ENCODE data around the gene DCTN4.
"Not testable (repeated sequence)": the region's sequence is repeated elsewhere in the genome, so short reads cannot be mapped to it uniquely, and the experiment has no call there.

The DCTN4 gene

DNA sequence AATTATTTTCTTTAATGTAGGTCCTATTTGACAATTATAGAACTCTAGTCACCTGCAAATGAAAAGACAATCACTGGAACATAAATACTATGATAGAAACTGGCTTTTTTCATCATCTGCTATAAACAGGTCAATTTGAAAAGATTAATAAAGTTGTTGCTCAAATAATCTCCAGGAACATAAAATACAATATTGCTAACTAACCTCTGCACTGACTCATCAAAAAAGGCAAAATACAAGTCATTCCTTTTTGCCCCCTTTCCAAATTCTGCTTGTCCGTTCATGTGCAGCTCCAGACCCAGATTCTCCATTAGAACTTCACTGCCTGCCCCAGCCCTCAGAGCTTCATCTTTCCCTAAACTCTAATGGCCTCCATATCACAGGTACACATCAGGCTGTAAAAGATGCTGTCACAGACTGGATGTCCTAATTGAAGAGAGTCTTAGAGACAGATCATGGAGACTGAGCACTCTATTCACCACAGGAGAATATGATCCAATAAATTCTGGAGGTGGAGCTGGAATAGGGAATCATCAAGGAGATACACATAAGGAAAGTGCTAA, 1.6 kb downstream of the DCTN4 start:
- H3K27me3 ChIP-seq (ENCODE audit: control insufficient read depth, insufficient read depth, low read length), result no peaks in the 10 kb centered on the region
- peaks cover 16% of the 10 kb centered on the region for H3K4me1 ChIP-seq (ENCODE audit: control insufficient read depth, insufficient read depth, low read length)
- H3K9ac ChIP-seq (ENCODE audit: low read depth, low read length), result peak overlapping the region; percentile 93
- H3K9me3 ChIP-seq (replicated peaks; ENCODE audit: low read length), result no peaks in the 10 kb centered on the region
- H3K36me3 ChIP-seq (ENCODE audit: insufficient read depth, low read length), result peaks cover 35% of the 10 kb centered on the region
- peak overlapping the region; percentile 91 for H3K4me2 ChIP-seq (ENCODE audit: low read length)
- peak overlapping the region; percentile 89 for H3K4me3 ChIP-seq (ENCODE audit: low read length)

GRCh38 chr5:150753863-150754262, 5.0 kb downstream of the DCTN4 start:
- H3K4me3 ChIP-seq (ENCODE audit: low read length), result no peak overlapping the region
- no peaks in the 10 kb centered on the region for H3K27me3 ChIP-seq (ENCODE audit: control insufficient read depth, insufficient read depth, low read length)
- no peak overlapping the region for H3K4me2 ChIP-seq (ENCODE audit: low read length)
- H3K4me1 ChIP-seq (ENCODE audit: control insufficient read depth, insufficient read depth, low read length), result peaks cover 23% of the 10 kb centered on the region
- H3K9me3 ChIP-seq (replicated peaks; ENCODE audit: low read length), result no peaks in the 10 kb centered on the region
- no peak overlapping the region for H3K9ac ChIP-seq (ENCODE audit: low read depth, low read length)
- peaks cover 54% of the 10 kb centered on the region for H3K36me3 ChIP-seq (ENCODE audit: insufficient read depth, low read length)

DNA sequence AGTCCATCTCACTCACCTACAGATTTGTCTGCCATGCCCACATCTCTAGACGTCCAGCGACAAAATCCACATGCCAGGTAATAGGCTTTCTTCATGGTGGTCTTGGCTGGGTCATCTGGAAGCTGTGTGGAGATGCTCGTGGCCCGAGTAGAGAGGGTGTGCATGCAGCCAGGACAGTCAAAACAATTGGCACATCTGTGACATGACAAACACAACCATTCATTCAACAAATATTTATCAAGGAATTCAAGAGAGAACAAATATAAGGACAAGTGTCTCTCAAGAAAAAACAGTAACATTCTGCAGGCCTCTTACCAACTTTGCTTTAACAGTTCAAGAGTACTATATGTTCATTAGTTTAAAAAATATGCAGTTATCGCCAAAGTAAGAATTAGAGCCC, 5.4 kb downstream of the DCTN4 start:
- no peaks in the 10 kb centered on the region for H3K27me3 ChIP-seq (ENCODE audit: control insufficient read depth, insufficient read depth, low read length)
- no peak overlapping the region for H3K4me2 ChIP-seq (ENCODE audit: low read length)
- H3K9me3 ChIP-seq (replicated peaks; ENCODE audit: low read length), result no peaks in the 10 kb centered on the region
- peaks cover 23% of the 10 kb centered on the region for H3K4me1 ChIP-seq (ENCODE audit: control insufficient read depth, insufficient read depth, low read length)
- H3K36me3 ChIP-seq (ENCODE audit: insufficient read depth, low read length), result peaks cover 54% of the 10 kb centered on the region
- H3K9ac ChIP-seq (ENCODE audit: low read depth, low read length), result no peak overlapping the region
- H3K4me3 ChIP-seq (ENCODE audit: low read length), result no peak overlapping the region

GRCh38 chr5:150751096-150751891, 7.5 kb downstream of the DCTN4 start:
- H3K4me3 ChIP-seq (ENCODE audit: low read length), result no peak overlapping the region
- no peaks in the 10 kb centered on the region for H3K27me3 ChIP-seq (ENCODE audit: control insufficient read depth, insufficient read depth, low read length)
- H3K4me2 ChIP-seq (ENCODE audit: low read length), result no peak overlapping the region
- H3K9ac ChIP-seq (ENCODE audit: low read depth, low read length), result peak overlapping the region; percentile 27
- H3K9me3 ChIP-seq (replicated peaks; ENCODE audit: low read length), result no peaks in the 10 kb centered on the region
- peaks cover 12% of the 10 kb centered on the region for H3K4me1 ChIP-seq (ENCODE audit: control insufficient read depth, insufficient read depth, low read length)
- peaks cover 54% of the 10 kb centered on the region for H3K36me3 ChIP-seq (ENCODE audit: insufficient read depth, low read length)

GRCh38 chr5:150750469-150750868, 8.3 kb downstream of the DCTN4 start:
- Histone ChIP-seq H3K4me2 (ENCODE audit: low read length) (no peak overlapping the region), H3K36me3 (ENCODE audit: insufficient read depth, low read length) (peaks cover 50% of the 10 kb centered on the region), H3K9ac (ENCODE audit: low read depth, low read length) (no peak overlapping the region), H3K4me1 (ENCODE audit: control insufficient read depth, insufficient read depth, low read length) (peaks cover 12% of the 10 kb centered on the region), H3K9me3 (replicated peaks; ENCODE audit: low read length) (no peaks in the 10 kb centered on the region), H3K27me3 (ENCODE audit: control insufficient read depth, insufficient read depth, low read length) (no peaks in the 10 kb centered on the region), H3K4me3 (ENCODE audit: low read length) (no peak overlapping the region)

GRCh38 chr5:150743142-150743488, 15.7 kb downstream of the DCTN4 start:
- not testable (repeated sequence) for H3K4me2 ChIP-seq (ENCODE audit: low read length); H3K4me1 ChIP-seq (ENCODE audit: control insufficient read depth, insufficient read depth, low read length); H3K4me3 ChIP-seq (ENCODE audit: low read length); H3K9me3 ChIP-seq (replicated peaks; ENCODE audit: low read length); H3K9ac ChIP-seq (ENCODE audit: low read depth, low read length); H3K27me3 ChIP-seq (ENCODE audit: control insufficient read depth, insufficient read depth, low read length)
- peaks cover 11% of the 10 kb centered on the region for H3K36me3 ChIP-seq (ENCODE audit: insufficient read depth, low read length)

DNA sequence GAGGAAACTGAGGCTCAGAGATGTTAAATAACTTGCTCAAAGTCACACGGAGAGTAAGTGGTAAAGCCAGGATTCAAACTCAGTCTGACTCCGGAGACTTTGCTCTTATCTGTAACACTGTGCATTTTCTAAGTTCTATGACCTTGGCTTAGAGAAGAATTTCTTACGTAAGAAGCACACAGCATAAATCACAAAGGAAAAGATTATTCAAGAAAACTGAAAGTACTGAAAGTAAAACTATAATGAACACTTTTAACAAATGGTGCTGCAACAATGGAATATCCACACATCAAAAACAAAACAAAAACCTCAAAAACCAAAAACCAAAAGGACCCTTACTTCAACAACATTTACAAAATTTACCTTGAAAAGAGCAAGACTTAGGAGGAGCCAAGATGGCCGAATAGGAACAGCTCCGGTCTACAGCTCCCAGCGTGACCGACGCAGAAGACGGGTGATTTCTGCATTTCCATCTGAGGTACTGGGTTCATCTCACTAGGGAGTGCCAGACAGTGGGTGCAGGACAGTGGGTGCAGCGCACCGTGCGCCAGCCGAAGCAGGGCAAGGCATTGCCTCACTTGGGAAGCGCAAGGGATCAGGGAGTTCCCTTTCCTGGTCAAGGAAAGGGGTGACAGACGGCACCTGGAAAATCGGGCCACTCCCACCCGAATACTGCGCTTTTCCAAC, 16.2 kb downstream of the DCTN4 start:
- H3K9ac ChIP-seq (ENCODE audit: low read depth, low read length); H3K4me3 ChIP-seq (ENCODE audit: low read length); H3K9me3 ChIP-seq (replicated peaks; ENCODE audit: low read length); H3K4me2 ChIP-seq (ENCODE audit: low read length); H3K4me1 ChIP-seq (ENCODE audit: control insufficient read depth, insufficient read depth, low read length); H3K27me3 ChIP-seq (ENCODE audit: control insufficient read depth, insufficient read depth, low read length): not testable (repeated sequence)
- peaks cover 11% of the 10 kb centered on the region for H3K36me3 ChIP-seq (ENCODE audit: insufficient read depth, low read length)

DNA sequence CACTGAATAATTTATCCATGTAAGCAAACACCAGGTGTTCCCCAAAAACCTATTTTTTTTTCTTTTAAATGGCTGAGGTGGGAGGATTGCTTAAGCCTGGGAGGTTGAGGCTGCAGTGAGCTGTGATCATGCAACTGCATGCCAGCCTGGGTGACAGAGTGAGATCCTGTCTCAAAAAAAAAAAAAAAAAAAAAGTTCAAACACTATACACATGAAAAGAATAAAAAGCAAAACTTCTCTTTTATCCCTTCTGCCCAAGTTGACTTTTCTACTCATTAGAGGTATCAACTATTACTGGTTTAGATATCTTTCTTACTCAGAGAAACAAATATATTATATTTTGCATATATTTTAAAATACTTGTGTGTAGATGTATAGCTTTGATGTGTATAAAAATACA, 17.8 kb downstream of the DCTN4 start:
- Histone ChIP-seq H3K9ac (ENCODE audit: low read depth, low read length) (no peak overlapping the region), H3K4me1 (ENCODE audit: control insufficient read depth, insufficient read depth, low read length) (no peaks in the 10 kb centered on the region), H3K4me3 (ENCODE audit: low read length) (no peak overlapping the region), H3K27me3 (ENCODE audit: control insufficient read depth, insufficient read depth, low read length) (no peaks in the 10 kb centered on the region), H3K9me3 (replicated peaks; ENCODE audit: low read length) (no peaks in the 10 kb centered on the region), H3K36me3 (ENCODE audit: insufficient read depth, low read length) (peaks cover 11% of the 10 kb centered on the region), H3K4me2 (ENCODE audit: low read length) (no peak overlapping the region)

GRCh38 chr5:150738862-150739261, 20.0 kb downstream of the DCTN4 start:
- Histone ChIP-seq H3K4me1 (ENCODE audit: control insufficient read depth, insufficient read depth, low read length) (no peaks in the 10 kb centered on the region), H3K27me3 (ENCODE audit: control insufficient read depth, insufficient read depth, low read length) (no peaks in the 10 kb centered on the region)

DNA sequence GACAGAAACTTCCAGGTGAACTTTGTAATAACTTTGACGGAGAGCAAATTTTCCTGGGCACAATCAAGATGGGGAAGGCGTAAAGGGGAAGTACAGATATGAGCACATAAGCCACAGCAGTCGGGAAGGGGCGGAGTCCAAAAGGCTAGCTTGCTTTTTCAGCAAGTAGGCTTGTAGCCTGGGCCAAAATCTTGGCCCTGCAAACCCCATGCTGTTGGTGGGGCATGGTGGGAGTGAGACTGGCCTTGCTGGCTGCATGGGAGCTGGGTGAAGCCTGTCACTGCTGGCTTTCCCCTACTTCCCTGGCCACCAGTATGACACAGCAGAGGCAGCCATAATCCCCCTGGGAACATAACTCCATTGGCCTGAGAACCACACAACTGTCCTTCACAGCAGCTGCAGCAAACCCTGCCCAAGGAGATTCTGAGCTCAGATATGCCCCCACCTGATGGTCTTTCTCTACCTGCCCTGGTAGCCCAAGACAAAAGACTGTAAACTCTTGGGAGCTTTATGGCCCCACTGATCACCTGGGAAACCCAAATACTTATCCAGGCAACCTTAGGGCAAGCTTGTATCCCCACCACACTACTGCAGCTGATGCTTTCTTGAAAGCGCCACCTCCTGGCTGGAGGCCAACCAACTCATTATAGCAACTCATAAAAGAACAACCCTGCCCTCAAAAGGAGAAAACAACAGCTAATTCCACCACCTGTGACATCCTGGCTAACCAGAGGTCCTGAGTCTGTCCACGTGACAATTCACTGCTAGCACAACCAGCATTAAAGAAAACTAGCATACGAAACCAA, 24.0 kb downstream of the DCTN4 start:
- H3K36me3 ChIP-seq (ENCODE audit: insufficient read depth, low read length), result peaks cover 47% of the 10 kb centered on the region
- H3K9ac ChIP-seq (ENCODE audit: low read depth, low read length), result no peak overlapping the region
- no peaks in the 10 kb centered on the region for H3K27me3 ChIP-seq (ENCODE audit: control insufficient read depth, insufficient read depth, low read length)

More at GRCh38 chr5:150738862-150739261, 20.0 kb downstream of the DCTN4 start:
- H3K9me3 ChIP-seq (replicated peaks; ENCODE audit: low read length), result no peaks in the 10 kb centered on the region
- peaks cover 22% of the 10 kb centered on the region for H3K36me3 ChIP-seq (ENCODE audit: insufficient read depth, low read length)
- H3K4me3 ChIP-seq (ENCODE audit: low read length), result no peak overlapping the region
- H3K9ac ChIP-seq (ENCODE audit: low read depth, low read length), result no peak overlapping the region
- H3K4me2 ChIP-seq (ENCODE audit: low read length), result no peak overlapping the region

GRCh38 chr5:150731669-150732242, 27.1 kb downstream of the DCTN4 start:
- Histone ChIP-seq H3K9ac (ENCODE audit: low read depth, low read length) (no peak overlapping the region), H3K36me3 (ENCODE audit: insufficient read depth, low read length) (peaks cover 63% of the 10 kb centered on the region), H3K27me3 (ENCODE audit: control insufficient read depth, insufficient read depth, low read length) (no peaks in the 10 kb centered on the region)

More for the DNA sequence above, 24.0 kb downstream of the DCTN4 start:
- Histone ChIP-seq H3K9me3 (replicated peaks; ENCODE audit: low read length) (no peaks in the 10 kb centered on the region), H3K4me1 (ENCODE audit: control insufficient read depth, insufficient read depth, low read length) (no peaks in the 10 kb centered on the region), H3K4me2 (ENCODE audit: low read length) (no peak overlapping the region), H3K4me3 (ENCODE audit: low read length) (no peak overlapping the region)

More at GRCh38 chr5:150731669-150732242, 27.1 kb downstream of the DCTN4 start:
- no peaks in the 10 kb centered on the region for H3K9me3 ChIP-seq (replicated peaks; ENCODE audit: low read length)
- no peaks in the 10 kb centered on the region for H3K4me1 ChIP-seq (ENCODE audit: control insufficient read depth, insufficient read depth, low read length)
- no peak overlapping the region for H3K4me2 ChIP-seq (ENCODE audit: low read length)
- no peak overlapping the region for H3K4me3 ChIP-seq (ENCODE audit: low read length)
